ENCODE data around the gene UCKL1.

Gene UCKL1

DNA sequence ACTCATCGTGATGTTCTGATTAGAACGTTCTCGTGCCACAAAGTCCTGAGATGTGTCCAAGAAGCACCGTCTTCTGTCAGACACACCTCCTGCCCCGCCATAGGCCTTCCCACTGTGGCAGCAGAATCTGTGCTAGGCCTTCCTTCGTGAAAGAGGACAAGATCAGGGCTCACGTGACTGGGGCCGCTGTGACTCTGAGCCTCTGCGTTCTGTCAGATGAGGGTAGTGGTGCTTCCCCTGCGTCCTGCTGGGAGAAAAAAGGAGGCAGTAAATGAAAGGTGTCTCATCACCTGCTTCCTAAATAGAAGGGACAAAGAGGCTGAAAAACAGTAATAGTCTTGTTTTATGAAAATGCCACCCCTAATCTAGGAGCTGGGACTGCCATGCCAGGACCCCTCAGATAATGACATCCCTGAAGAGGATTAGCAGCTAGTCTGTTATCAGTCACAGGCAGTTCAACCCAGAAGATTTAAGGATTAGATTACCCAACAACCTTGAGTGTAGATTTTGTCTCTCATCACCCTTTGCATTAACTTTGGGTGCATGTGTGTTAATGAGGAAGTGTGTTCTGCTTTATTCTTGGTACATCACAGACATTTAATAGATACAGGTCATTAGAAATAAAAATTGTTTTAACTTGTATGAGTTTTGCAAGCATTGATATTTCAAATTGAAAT is 57.2 kb downstream of the UCKL1 start:
- Histone ChIP-seq H3K27me3 (ENCODE audit: control insufficient read depth in 5 of 5, insufficient read depth in 4 of 5, low read length in 5 of 5) (no peaks in the 10 kb centered on the region), H3K4me1 (ENCODE audit: control insufficient read depth in 5 of 5, insufficient read depth in 5 of 5, low read length in 5 of 5) (peaks cover 13 to 63% (median 33%) of the 10 kb centered on the region in 5 donors), H3K9me3 (ENCODE audit: control insufficient read depth in 5 of 5, low read length in 5 of 5) (no peaks in the 10 kb centered on the region), H3K36me3 (ENCODE audit: control insufficient read depth in 5 of 5, insufficient read depth in 5 of 5, low read length in 5 of 5) (peaks cover 0 to 16% (median 2%) of the 10 kb centered on the region in 5 donors), H3K4me3 (ENCODE audit: low read depth in 1 of 5, low read length in 5 of 5) (no peak overlapping the region), H3K27ac (ENCODE audit: low read depth, low read length) (no peak overlapping the region), H3K9ac (ENCODE audit: low read length in 5 of 5) (peak overlapping the region in 2 of 5 donors; percentile 15 to 46)

DNA sequence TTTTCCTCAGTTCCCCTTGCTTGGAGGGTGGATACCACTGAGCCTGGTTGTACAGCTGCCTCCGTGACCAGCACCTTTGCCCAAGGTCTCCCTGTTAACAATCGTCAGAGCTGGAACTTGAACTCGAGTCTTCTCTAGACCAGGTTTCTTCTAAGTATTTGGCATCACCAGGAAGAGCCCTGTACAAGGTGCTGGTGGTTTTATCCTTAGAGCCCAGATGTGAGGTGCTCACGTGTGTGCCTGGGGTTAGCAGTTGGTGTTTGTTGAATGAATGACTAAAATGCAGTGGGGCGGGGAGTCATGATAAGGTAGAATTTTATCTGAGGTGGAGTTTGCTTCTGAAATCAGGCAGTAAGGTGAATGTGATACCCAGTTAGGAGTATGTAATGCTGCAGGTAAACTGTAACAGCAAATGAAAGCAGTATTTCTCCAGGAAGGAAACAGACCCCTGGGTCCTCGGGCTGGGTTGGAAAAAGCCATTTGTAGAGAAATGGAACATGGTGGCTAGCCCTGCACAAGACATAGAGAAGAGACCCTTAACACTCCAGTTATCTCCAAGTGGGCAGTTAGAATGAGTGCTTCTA is 58.1 kb downstream of the UCKL1 start:
- Histone ChIP-seq H3K4me3 (ENCODE audit: low read depth in 1 of 5, low read length in 5 of 5) (no peak overlapping the region), H3K36me3 (ENCODE audit: control insufficient read depth in 5 of 5, insufficient read depth in 5 of 5, low read length in 5 of 5) (peaks cover 0 to 15% (median 2%) of the 10 kb centered on the region in 5 donors), H3K9me3 (ENCODE audit: control insufficient read depth in 5 of 5, low read length in 5 of 5) (no peaks in the 10 kb centered on the region), H3K27me3 (ENCODE audit: control insufficient read depth in 5 of 5, insufficient read depth in 4 of 5, low read length in 5 of 5) (no peaks in the 10 kb centered on the region), H3K9ac (ENCODE audit: low read length in 5 of 5) (no peak overlapping the region), H3K27ac (ENCODE audit: low read depth, low read length) (no peak overlapping the region), H3K4me1 (ENCODE audit: control insufficient read depth in 5 of 5, insufficient read depth in 5 of 5, low read length in 5 of 5) (peaks cover 13 to 63% (median 34%) of the 10 kb centered on the region in 5 donors)

DNA sequence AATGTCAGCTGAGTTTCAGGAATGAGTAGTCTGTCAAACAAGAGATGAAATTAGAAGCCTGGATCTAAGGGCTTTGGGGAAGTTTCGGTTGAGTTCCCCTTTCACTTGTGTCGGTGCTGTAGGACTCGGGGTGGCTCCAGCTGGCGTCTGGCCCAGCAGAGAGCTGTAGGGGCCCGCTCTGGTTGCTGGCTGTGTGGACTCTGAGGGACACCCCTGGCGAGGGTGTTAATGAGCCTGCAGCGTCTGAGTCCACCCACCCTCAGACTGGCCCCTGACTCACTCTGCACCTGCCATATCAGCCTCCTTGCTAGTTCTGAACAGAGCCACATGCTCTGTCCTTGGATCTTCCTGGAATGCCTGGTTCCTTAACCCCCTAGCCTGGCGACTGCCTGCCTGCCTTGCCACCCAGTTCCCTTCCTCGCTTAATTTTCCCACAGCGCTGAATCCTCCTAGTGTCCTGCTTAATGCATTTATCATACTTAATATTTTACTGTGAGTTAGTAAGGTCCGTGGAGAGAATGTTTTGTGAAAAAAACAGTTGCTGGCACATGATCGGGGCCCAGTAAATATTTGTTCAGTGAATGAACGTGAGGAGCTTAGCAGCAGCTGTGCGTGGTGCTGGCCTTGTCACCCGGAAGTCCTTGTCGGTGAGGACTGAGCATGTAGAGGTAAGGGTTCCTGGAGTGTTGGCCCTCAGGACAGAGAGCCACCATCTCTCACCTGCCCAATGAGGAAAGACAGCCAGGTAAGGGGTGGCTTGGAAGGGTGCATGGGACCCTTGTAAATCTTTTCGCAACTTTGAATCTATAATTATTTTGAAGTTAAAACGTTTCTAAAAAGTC is 59.7 kb downstream of the UCKL1 start:
- H3K27ac ChIP-seq (ENCODE audit: low read depth, low read length): peak overlapping the region; percentile 90

DNA sequence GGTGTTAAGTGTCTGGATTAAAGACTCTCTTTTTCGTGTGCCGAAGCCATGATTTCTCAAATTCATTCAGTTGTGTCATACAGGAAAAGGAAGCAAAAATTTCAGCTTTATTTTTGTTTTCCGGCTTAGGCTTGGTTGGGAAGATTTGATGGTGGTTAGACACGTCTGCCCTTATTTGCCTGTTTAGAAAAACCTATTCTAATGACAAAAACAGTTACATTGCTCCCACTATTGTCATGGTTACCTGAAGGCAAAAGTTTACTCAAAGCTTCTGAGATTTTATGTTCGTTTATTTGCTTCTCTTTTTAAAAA is 60.3 kb downstream of the UCKL1 start:
- Histone ChIP-seq H3K9me3 (ENCODE audit: control insufficient read depth in 5 of 5, low read length in 5 of 5) (no peaks in the 10 kb centered on the region), H3K4me1 (ENCODE audit: control insufficient read depth in 5 of 5, insufficient read depth in 5 of 5, low read length in 5 of 5) (peaks cover 13 to 54% (median 32%) of the 10 kb centered on the region in 5 donors), H3K36me3 (ENCODE audit: control insufficient read depth in 5 of 5, insufficient read depth in 5 of 5, low read length in 5 of 5) (peaks cover 0 to 24% (median 12%) of the 10 kb centered on the region in 5 donors), H3K4me3 (ENCODE audit: low read depth in 1 of 5, low read length in 5 of 5) (peak overlapping the region; percentile 47 to 72 (median 66)), H3K27ac (ENCODE audit: low read depth, low read length) (peak overlapping the region; percentile 90), H3K27me3 (ENCODE audit: control insufficient read depth in 5 of 5, insufficient read depth in 4 of 5, low read length in 5 of 5) (no peaks in the 10 kb centered on the region), H3K9ac (ENCODE audit: low read length in 5 of 5) (peak overlapping the region; percentile 61 to 71 (median 68))

More for the DNA sequence above, 59.7 kb downstream of the UCKL1 start:
- Histone ChIP-seq H3K27me3 (ENCODE audit: control insufficient read depth in 5 of 5, insufficient read depth in 4 of 5, low read length in 5 of 5) (no peaks in the 10 kb centered on the region), H3K9me3 (ENCODE audit: control insufficient read depth in 5 of 5, low read length in 5 of 5) (no peaks in the 10 kb centered on the region), H3K4me3 (ENCODE audit: low read depth in 1 of 5, low read length in 5 of 5) (peak overlapping the region; percentile 47 to 72 (median 66)), H3K36me3 (ENCODE audit: control insufficient read depth in 5 of 5, insufficient read depth in 5 of 5, low read length in 5 of 5) (peaks cover 0 to 22% (median 7%) of the 10 kb centered on the region in 5 donors), H3K4me1 (ENCODE audit: control insufficient read depth in 5 of 5, insufficient read depth in 5 of 5, low read length in 5 of 5) (peaks cover 13 to 59% (median 34%) of the 10 kb centered on the region in 5 donors), H3K9ac (ENCODE audit: low read length in 5 of 5) (peak overlapping the region; percentile 48 to 71 (median 66))

DNA sequence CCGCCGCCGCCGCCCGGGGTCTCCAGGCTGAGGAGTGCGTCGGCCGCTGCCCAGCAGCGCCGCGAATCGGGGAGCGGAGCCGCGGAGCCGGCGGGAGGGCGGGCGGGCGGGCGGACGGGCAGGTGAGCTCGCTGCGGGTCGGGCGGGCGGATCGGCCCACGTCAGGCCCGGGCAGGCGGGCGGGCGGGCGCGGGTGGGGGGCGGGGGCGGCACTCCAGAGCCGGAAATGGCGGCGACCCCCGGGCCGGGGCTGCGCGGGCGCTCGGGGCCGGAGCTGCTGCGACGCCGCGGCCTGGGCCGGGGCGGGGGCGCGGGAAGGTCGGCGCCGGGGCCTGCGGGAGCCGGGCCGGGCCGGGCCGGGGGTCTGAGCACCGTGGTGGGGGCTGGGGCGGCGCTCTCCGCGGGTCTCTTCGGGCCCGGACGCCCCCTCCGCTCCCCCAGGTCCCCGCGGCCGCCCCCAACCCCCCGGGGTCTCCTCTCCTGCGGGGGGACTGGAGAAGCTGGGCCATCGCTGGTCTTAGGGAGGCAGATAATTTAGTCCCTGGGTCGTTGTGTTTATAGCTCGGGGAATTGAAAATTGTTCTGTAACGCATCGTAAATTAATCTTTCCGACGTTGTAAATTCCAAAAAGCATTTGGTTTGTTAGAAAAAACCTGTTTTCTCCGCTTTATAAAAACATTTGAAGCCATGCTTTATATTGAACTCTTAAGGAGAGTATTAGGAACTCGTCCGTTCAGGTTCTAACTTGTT is 60.8 kb downstream of the UCKL1 start:
- Histone ChIP-seq H3K4me3 (ENCODE audit: low read depth in 1 of 5, low read length in 5 of 5) (peak overlapping the region; percentile 47 to 72 (median 66)), H3K9ac (ENCODE audit: low read length in 5 of 5) (peak overlapping the region; percentile 61 to 71 (median 68)), H3K4me1 (ENCODE audit: control insufficient read depth in 5 of 5, insufficient read depth in 5 of 5, low read length in 5 of 5) (peaks cover 13 to 50% (median 30%) of the 10 kb centered on the region in 5 donors), H3K36me3 (ENCODE audit: control insufficient read depth in 5 of 5, insufficient read depth in 5 of 5, low read length in 5 of 5) (peaks cover 0 to 30% (median 16%) of the 10 kb centered on the region in 5 donors), H3K27ac (ENCODE audit: low read depth, low read length) (peak overlapping the region; percentile 90), H3K9me3 (ENCODE audit: control insufficient read depth in 5 of 5, low read length in 5 of 5) (no peaks in the 10 kb centered on the region), H3K27me3 (ENCODE audit: control insufficient read depth in 5 of 5, insufficient read depth in 4 of 5, low read length in 5 of 5) (no peaks in the 10 kb centered on the region)

DNA sequence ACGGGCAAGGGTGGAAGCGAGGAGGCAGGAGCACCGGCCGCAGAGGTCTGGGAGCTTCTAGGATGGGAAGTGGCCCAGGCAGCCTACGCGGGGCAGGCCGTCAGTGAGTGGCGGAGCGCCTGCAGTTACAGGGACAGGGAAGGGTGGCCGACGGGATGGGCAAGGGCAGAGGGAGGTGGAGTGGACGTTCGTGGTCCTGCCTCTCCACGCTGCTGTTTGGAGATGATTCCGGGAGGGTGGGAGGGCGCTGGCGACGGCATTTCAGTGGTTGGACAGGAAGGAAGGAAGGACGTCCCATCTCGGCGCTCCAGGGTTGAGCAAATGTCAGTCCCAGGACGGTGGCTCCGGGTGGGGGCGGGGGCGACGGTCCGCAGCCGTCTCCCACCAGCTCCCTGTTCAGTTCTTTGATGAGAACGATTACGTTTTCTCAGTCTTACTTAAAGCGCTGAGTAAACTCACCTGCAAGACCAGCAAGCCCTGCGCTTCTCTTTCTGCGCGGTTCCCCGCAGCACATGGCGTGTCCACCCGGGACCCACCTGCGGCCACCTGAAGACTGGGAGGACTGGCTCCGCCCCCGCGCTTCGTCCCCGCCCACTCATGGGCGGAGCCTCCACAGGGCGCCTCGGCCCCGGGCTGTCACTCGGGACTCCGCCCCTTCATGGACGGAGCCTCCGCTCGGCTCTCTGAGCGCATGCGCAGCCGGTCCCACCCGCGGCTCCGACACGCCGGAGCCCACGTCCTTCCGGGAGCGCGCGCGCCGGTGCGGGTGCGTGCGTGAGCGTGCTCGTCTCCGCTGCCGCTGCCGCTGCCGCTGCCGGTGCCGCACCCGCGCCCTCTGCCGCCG is 61.6 kb downstream of the UCKL1 start, which contains the start of gene DNAJC5:
TSS of gene DNAJC5 (plus strand) at position 769 of the 844 bp plus-strand sequence. CDS start 33,220 bp downstream, outside the sequence.
- Histone ChIP-seq H3K9ac (ENCODE audit: low read length in 5 of 5) (peak within 1 kb of the TSS; percentile 61 to 71 (median 68)), H3K9me3 (ENCODE audit: control insufficient read depth in 5 of 5, low read length in 5 of 5) (no peaks in the 10 kb centered on the region), H3K4me1 (ENCODE audit: control insufficient read depth in 5 of 5, insufficient read depth in 5 of 5, low read length in 5 of 5) (peaks cover 13 to 53% (median 33%) of the 10 kb centered on the region in 5 donors), H3K36me3 (ENCODE audit: control insufficient read depth in 5 of 5, insufficient read depth in 5 of 5, low read length in 5 of 5) (peaks cover 0 to 38% (median 24%) of the 10 kb centered on the region in 5 donors), H3K27me3 (ENCODE audit: control insufficient read depth in 5 of 5, insufficient read depth in 4 of 5, low read length in 5 of 5) (no peaks in the 10 kb centered on the region), H3K4me3 (ENCODE audit: low read depth in 1 of 5, low read length in 5 of 5) (peak within 1 kb of the TSS; percentile 69 to 75 (median 72)), H3K27ac (ENCODE audit: low read depth, low read length) (peak within 1 kb of the TSS; percentile 90)

DNA sequence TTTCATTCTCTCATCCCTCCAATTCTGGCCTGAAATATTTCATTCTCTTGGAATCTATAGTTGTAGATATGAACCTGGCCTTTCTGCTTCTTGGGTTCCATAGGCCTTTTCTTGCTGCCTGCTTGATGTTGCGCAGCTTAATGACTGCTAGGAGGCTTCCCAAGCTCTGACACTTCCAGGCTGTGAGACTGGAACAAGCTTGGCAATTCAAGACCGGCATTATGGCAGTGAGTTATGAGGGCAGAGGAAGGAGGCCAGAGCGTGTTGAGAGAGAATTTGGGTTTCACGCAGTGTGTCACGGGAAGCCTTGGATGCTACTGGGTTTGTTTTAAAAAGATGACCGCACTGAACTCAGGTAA is 62.2 kb downstream of the UCKL1 start:
- Histone ChIP-seq H3K9me3 (ENCODE audit: control insufficient read depth in 5 of 5, low read length in 5 of 5) (no peaks in the 10 kb centered on the region), H3K4me3 (ENCODE audit: low read depth in 1 of 5, low read length in 5 of 5) (peak overlapping the region in 4 of 5 donors; percentile 65 to 75 (median 71)), H3K9ac (ENCODE audit: low read length in 5 of 5) (peak overlapping the region in 2 of 5 donors; percentile 7 to 65), H3K27me3 (ENCODE audit: control insufficient read depth in 5 of 5, insufficient read depth in 4 of 5, low read length in 5 of 5) (no peaks in the 10 kb centered on the region), H3K4me1 (ENCODE audit: control insufficient read depth in 5 of 5, insufficient read depth in 5 of 5, low read length in 5 of 5) (peaks cover 13 to 54% (median 39%) of the 10 kb centered on the region in 5 donors), H3K36me3 (ENCODE audit: control insufficient read depth in 5 of 5, insufficient read depth in 5 of 5, low read length in 5 of 5) (peaks cover 0 to 44% (median 29%) of the 10 kb centered on the region in 5 donors), H3K27ac (ENCODE audit: low read depth, low read length) (peak overlapping the region; percentile 67)

DNA sequence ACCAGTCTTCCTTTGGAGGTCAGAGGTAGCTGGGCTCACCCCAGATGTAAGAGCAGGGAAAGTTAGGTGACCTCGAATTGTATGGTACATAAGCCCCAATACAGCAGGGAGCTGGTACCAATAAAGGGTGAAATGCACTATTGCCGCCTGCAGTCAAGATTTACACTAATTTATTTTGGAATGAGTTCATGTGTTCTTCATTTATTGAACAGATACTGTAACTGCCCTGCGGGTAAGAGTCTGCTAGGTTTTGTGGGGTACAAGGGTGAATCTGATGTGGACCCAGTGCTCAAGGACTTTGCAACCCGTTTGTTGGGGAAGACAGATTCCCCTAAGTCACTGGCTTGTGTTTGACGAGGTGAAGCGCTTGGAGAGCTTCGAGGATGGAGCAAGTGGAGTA is 63.8 kb downstream of the UCKL1 start:
- peaks cover 10 to 42% (median 39%) of the 10 kb centered on the region in 5 donors for H3K4me1 ChIP-seq (ENCODE audit: control insufficient read depth in 5 of 5, insufficient read depth in 5 of 5, low read length in 5 of 5)

More for the DNA sequence above, 63.8 kb downstream of the UCKL1 start:
- Histone ChIP-seq H3K9ac (ENCODE audit: low read length in 5 of 5) (no peak overlapping the region), H3K4me3 (ENCODE audit: low read depth in 1 of 5, low read length in 5 of 5) (no peak overlapping the region), H3K27me3 (ENCODE audit: control insufficient read depth in 5 of 5, insufficient read depth in 4 of 5, low read length in 5 of 5) (no peaks in the 10 kb centered on the region), H3K9me3 (ENCODE audit: control insufficient read depth in 5 of 5, low read length in 5 of 5) (no peaks in the 10 kb centered on the region), H3K27ac (ENCODE audit: low read depth, low read length) (no peak overlapping the region), H3K36me3 (ENCODE audit: control insufficient read depth in 5 of 5, insufficient read depth in 5 of 5, low read length in 5 of 5) (peaks cover 0 to 49% (median 38%) of the 10 kb centered on the region in 5 donors)

Data from subcutaneous abdominal adipose tissue (tissue), 5 donors.